ENCODE data around the gene FAT3. TPM values are rescaled to one million over a fixed set of nuclear protein-coding genes. Genes with fewer than 3 reads are reported as not detected.

The FAT3 gene
- total and polyA plus RNA-seq, 7 donors, result 0.23 to 2.9 (median 1.3) TPM; not detected in 2

DNA sequence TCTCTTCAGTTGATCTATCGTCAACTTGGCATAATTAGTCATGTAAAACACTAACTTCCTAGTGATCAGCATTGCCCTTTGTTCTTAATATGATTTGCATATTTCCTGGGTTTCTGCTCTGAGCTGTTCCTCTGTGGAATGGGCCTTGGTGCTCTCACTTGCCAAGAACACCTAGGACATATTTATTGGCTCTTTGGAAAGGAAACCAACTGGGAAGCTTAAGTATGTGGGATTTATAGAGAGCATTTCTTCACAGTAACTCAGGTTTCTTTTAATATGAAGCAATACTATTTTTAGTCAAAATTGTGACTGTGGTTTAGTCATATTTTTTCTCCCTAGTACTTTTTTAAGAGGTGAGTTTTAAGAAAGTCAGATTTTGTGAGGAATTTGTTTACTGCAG is 28.8 kb downstream of the FAT3 start:
- H3K27ac ChIP-seq, result no peak overlapping the region
- no peak overlapping the region for H3K4me3 ChIP-seq

DNA sequence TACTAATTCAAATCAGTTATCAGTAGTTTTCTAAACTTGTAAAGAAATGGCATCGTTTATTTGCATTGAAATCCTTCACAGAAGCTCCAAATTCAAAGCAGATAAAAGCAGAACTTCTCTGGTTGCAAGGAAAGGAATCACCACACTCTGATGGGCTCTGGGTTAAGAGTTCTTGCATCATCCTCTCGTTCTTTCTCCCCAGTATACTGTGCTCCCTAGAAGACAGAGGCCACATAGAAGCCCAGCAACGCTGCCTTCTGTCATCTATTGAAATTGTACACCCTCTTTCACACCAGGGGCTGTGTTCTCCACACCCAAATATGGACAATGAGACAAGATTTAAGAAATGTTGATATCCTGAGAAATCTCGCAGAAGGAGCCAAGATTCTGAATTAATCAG is 29.3 kb downstream of the FAT3 start:
- WGBS, 2 donors, result 69 to 83% methylated on average over 4 of the region's 4 CpGs
- intact Hi-C loops (cut with DNase I), result no loop called here

More for the DNA sequence above, 28.8 kb downstream of the FAT3 start:
- Histone ChIP-seq H3K4me1 (peaks cover 0 to 4% (median 0%) of the 10 kb centered on the region in 4 donors), H3K27me3 (no peaks in the 10 kb centered on the region), H3K9me3 (no peaks in the 10 kb centered on the region), H3K36me3 (no peaks in the 10 kb centered on the region)
- no peak for TF ChIP-seq EP300 (IDR thresholded peaks at IDR 0.05)
- TF ChIP-seq POLR2A (IDR thresholded peaks at IDR 0.05), result no peak
- no peak for TF ChIP-seq POLR2AphosphoS5 (IDR thresholded peaks at IDR 0.05)
- TF ChIP-seq, protein P1, sequence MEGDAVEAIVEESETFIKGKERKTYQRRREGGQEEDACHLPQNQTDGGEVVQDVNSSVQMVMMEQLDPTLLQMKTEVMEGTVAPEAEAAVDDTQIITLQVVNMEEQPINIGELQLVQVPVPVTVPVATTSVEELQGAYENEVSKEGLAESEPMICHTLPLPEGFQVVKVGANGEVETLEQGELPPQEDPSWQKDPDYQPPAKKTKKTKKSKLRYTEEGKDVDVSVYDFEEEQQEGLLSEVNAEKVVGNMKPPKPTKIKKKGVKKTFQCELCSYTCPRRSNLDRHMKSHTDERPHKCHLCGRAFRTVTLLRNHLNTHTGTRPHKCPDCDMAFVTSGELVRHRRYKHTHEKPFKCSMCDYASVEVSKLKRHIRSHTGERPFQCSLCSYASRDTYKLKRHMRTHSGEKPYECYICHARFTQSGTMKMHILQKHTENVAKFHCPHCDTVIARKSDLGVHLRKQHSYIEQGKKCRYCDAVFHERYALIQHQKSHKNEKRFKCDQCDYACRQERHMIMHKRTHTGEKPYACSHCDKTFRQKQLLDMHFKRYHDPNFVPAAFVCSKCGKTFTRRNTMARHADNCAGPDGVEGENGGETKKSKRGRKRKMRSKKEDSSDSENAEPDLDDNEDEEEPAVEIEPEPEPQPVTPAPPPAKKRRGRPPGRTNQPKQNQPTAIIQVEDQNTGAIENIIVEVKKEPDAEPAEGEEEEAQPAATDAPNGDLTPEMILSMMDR (IDR thresholded peaks at IDR 0.05), result no peak
- intact Hi-C loops (cut with DNase I), result no loop called here
- 83 to 89% methylated on average over 1 of the region's 1 CpG for WGBS, 2 donors
- no peak for DNase-seq

DNA sequence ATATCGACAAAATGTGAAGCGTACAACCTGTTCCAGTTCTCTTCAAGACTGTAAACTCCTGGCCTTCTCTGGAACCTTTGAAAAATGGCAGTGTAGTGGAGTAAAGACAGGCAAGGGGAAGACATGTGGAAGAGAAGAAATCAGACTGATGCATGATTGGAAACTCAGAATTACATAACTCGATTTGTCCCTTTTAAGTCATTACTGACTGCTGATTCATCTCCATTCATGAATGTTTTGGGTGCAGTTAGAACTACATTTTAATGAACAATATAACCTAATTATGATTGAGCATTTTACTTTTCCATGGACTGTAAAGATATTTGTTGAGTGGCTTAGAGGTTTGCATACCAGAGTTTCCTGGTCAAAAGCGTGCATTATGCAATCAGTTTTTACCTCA is 32.9 kb downstream of the FAT3 start:
- Histone ChIP-seq H3K4me3 (no peak overlapping the region), H3K9me3 (no peaks in the 10 kb centered on the region), H3K27me3 (no peaks in the 10 kb centered on the region), H3K36me3 (no peaks in the 10 kb centered on the region), H3K4me1 (no peaks in the 10 kb centered on the region), H3K27ac (no peak overlapping the region)
- intact Hi-C loops (cut with DNase I), result no loop called here
- WGBS, 2 donors, result 93 to 94% methylated on average over 4 of the region's 4 CpGs
- TF ChIP-seq, protein P1 (IDR thresholded peaks at IDR 0.05), result no peak
- no peak for TF ChIP-seq POLR2A (IDR thresholded peaks at IDR 0.05)
- no peak for TF ChIP-seq POLR2AphosphoS5 (IDR thresholded peaks at IDR 0.05)
- no peak for TF ChIP-seq EP300 (IDR thresholded peaks at IDR 0.05)
- DNase-seq, result no peak

More for the DNA sequence above, 29.3 kb downstream of the FAT3 start:
- H3K4me1 ChIP-seq, result peaks cover 0 to 4% (median 0%) of the 10 kb centered on the region in 4 donors
- DNase-seq, result no peak
- no peaks in the 10 kb centered on the region for H3K9me3 ChIP-seq
- no peaks in the 10 kb centered on the region for H3K27me3 ChIP-seq
- TF ChIP-seq EP300 (IDR thresholded peaks at IDR 0.05), result no peak
- no peak for TF ChIP-seq POLR2A (IDR thresholded peaks at IDR 0.05)
- TF ChIP-seq, protein P1 (IDR thresholded peaks at IDR 0.05), result no peak
- TF ChIP-seq POLR2AphosphoS5 (IDR thresholded peaks at IDR 0.05), result no peak
- H3K4me3 ChIP-seq, result no peak overlapping the region
- no peak overlapping the region for H3K27ac ChIP-seq
- no peaks in the 10 kb centered on the region for H3K36me3 ChIP-seq

DNA sequence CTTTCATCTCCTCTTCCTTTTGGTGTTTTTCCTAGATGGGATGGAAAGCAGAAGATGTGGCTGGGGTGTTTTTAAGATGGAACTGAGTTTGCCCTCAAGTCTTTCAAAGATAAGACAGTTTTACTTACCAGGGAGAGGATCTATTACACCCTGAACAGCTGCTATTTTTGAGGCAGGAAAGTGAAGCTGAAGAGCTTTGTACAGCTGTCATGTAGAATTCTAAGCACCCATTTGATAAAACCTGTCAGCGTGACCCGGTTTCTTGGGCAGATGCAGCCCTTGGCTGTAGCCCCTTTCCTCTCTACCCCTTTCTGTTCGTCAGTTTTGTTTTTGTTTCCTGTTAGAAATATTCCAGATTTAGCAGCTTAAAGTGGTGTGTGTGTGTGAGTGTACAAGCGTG is 35.2 kb downstream of the FAT3 start:
- intact Hi-C loops (cut with DNase I), result loop anchor here (10.0 kb wide), 1 partner anchor 1555 kb away; no protein-coding TSS in a partner anchor
- no peak for DNase-seq
- Histone ChIP-seq H3K27me3 (no peaks in the 10 kb centered on the region), H3K4me3 (no peak overlapping the region), H3K4me1 (no peaks in the 10 kb centered on the region), H3K36me3 (no peaks in the 10 kb centered on the region), H3K9me3 (no peaks in the 10 kb centered on the region), H3K27ac (no peak overlapping the region)
- 59 to 86% methylated on average over 4 of the region's 4 CpGs for WGBS, 2 donors
- TF ChIP-seq POLR2A (IDR thresholded peaks at IDR 0.05) (no peak), EP300 (IDR thresholded peaks at IDR 0.05) (no peak), POLR2AphosphoS5 (IDR thresholded peaks at IDR 0.05) (no peak)
- TF ChIP-seq, protein P1 (IDR thresholded peaks at IDR 0.05), result no peak

DNA sequence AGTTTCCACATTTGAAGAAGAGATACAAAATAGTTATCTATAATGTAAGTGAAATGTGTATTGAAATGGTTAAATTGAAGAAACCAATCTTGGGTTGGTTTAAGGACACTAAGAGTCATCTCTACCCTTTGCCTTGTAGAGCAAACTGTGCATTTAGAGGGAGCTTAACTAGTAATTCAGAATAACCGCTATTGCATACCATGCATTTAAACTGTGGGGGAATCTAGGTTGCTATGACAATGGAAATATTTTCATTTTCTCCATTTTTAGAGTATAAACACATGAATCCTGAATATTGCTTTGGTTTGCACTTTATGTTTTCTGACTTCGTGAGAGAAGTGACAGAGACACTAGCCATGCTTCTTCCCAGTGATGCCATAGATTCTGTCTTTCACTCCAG is 39.7 kb downstream of the FAT3 start:
- Histone ChIP-seq H3K9me3 (no peaks in the 10 kb centered on the region), H3K36me3 (no peaks in the 10 kb centered on the region), H3K4me1 (peaks cover 0 to 7% (median 3%) of the 10 kb centered on the region in 4 donors), H3K27ac (no peak overlapping the region), H3K27me3 (no peaks in the 10 kb centered on the region), H3K4me3 (no peak overlapping the region)
- WGBS, 2 donors, result 87% methylated on average over 2 of the region's 2 CpGs
- TF ChIP-seq EP300 (IDR thresholded peaks at IDR 0.05), result no peak
- no peak for TF ChIP-seq POLR2A (IDR thresholded peaks at IDR 0.05)
- TF ChIP-seq, protein P1 (IDR thresholded peaks at IDR 0.05), result no peak
- no peak for TF ChIP-seq POLR2AphosphoS5 (IDR thresholded peaks at IDR 0.05)
- intact Hi-C loops (cut with DNase I), result loop anchor here (10.0 kb wide), 1 partner anchor 1550 kb away; no protein-coding TSS in a partner anchor
- DNase-seq, result no peak

Data from sigmoid colon (tissue), 7 donors.